IPS-20b (cell line): Measurements from ENCODE around the gene ILKAP.

Experiments
- H3K27ac ChIP-seq: one replicate; pipeline ENCODE4 v1.5.1; 2013; ENCODE audit warnings: low read length
- H3K27me3 ChIP-seq: 2 replicates; pipeline ENCODE4 v1.6.1; 2013; ENCODE audit warnings: mild to moderate bottlenecking, low read length, inconsistent platforms; ENCODE audit not compliant: insufficient read depth
- H3K36me3 ChIP-seq: 2 replicates; pipeline ENCODE4 v1.6.1; 2013; ENCODE audit warnings: low read depth, mild to moderate bottlenecking, inconsistent platforms, low read length, moderate library complexity; ENCODE audit not compliant: insufficient read depth
- H3K4me1 ChIP-seq: 2 replicates; pipeline ENCODE4 v1.6.1; 2013; ENCODE audit warnings: mild to moderate bottlenecking, control low read depth, inconsistent platforms, low read length, moderate library complexity; ENCODE audit not compliant: insufficient read depth
- H3K4me3 ChIP-seq: 2 replicates; pipeline ENCODE4 v1.5.1; 2013; ENCODE audit warnings: mild to moderate bottlenecking, low read length, inconsistent platforms
- H3K9ac ChIP-seq: 2 replicates; pipeline ENCODE4 v1.6.1; 2013; ENCODE audit warnings: low read depth, mild to moderate bottlenecking, inconsistent platforms, low read length, moderate library complexity
- H3K9me3 ChIP-seq: 2 replicates; pipeline ENCODE4 v1.6.1; 2013; ENCODE audit warnings: mild to moderate bottlenecking, low read depth, low read length, inconsistent platforms; ENCODE audit not compliant: insufficient read depth

ILKAP gene

DNA sequence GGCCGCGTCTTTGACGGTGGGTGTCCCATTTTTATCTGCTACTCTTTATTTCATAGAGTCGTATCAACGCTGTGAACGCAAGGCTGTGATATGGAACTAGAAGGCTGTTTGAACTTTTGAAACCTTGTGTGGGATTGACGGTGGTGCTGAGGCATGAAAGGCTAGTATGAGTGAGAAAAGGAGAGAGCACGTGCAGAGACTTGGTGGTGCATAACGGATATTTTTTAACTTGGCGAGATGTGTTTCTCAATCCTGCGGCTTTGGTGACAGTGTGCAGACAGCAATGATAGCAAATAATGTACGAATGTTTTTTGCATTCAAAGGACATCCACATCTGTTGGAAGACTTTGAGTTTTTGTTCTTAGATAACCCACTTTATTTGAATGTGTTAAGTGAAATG is 30.1 kb upstream of the ILKAP start:
- Histone ChIP-seq H3K36me3 (no peaks in the 10 kb centered on the region), H3K27me3 (peaks cover 83% of the 10 kb centered on the region), H3K9me3 (no peaks in the 10 kb centered on the region), H3K4me1 (no peaks in the 10 kb centered on the region), H3K27ac (no peak overlapping the region), H3K4me3 (no peak overlapping the region), H3K9ac (no peak overlapping the region)

- peaks cover 70% of the 10 kb centered on the region for H3K27me3 ChIP-seq
- H3K9ac ChIP-seq, result no peak overlapping the region
- H3K9me3 ChIP-seq, result no peaks in the 10 kb centered on the region
- no peaks in the 10 kb centered on the region for H3K4me1 ChIP-seq
- H3K36me3 ChIP-seq, result no peaks in the 10 kb centered on the region
- H3K27ac ChIP-seq, result no peak overlapping the region
- H3K4me3 ChIP-seq, result peak overlapping the region; percentile 70; the same call in 1 of the 2 replicates
Measured at GRCh38 chr2:238231809-238232208, 28.3 kb upstream of the ILKAP start.

- H3K27me3 ChIP-seq, result peaks cover 65% of the 10 kb centered on the region
- H3K4me1 ChIP-seq, result no peaks in the 10 kb centered on the region
- peak overlapping the region; percentile 70 for H3K4me3 ChIP-seq
- no peak overlapping the region; the same call in 1 of the 2 replicates for H3K9ac ChIP-seq
- no peak overlapping the region for H3K27ac ChIP-seq
- H3K36me3 ChIP-seq, result no peaks in the 10 kb centered on the region
- H3K9me3 ChIP-seq, result no peaks in the 10 kb centered on the region
Measured at GRCh38 chr2:238231251-238231793, 27.8 kb upstream of the ILKAP start.

GRCh38 chr2:238230699-238231098 is 27.2 kb upstream of the ILKAP start:
- Histone ChIP-seq H3K27me3 (peaks cover 59% of the 10 kb centered on the region), H3K4me3 (peak overlapping the region; percentile 70), H3K9ac (no peak overlapping the region; the same call in 1 of the 2 replicates), H3K27ac (no peak overlapping the region), H3K4me1 (no peaks in the 10 kb centered on the region), H3K36me3 (no peaks in the 10 kb centered on the region), H3K9me3 (no peaks in the 10 kb centered on the region)

DNA sequence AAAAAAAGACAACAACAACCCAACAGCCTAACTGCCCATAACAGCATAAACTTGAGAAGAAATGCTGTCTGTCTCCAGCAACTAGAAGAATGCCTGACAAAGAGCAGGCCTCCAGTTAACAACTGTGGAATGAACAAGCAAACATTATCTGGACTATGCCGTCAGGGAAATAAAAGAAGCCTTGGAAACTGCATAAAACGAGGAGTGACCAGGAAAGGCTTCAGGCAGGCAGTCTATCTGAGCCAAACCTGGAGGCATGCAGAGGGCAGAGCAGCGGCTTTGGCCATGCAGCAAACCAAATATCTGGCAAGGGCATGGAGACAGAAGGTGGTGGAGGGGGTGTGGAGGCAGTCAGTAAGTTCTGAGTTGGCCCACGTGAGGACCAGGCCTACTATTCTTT is 25.2 kb upstream of the ILKAP start:
- H3K9me3 ChIP-seq, result no peaks in the 10 kb centered on the region
- H3K4me1 ChIP-seq, result no peaks in the 10 kb centered on the region
- H3K27ac ChIP-seq, result no peak overlapping the region
- H3K4me3 ChIP-seq, result no peak overlapping the region
- H3K36me3 ChIP-seq, result no peaks in the 10 kb centered on the region
- H3K9ac ChIP-seq, result no peak overlapping the region
- peaks cover 47% of the 10 kb centered on the region for H3K27me3 ChIP-seq

DNA sequence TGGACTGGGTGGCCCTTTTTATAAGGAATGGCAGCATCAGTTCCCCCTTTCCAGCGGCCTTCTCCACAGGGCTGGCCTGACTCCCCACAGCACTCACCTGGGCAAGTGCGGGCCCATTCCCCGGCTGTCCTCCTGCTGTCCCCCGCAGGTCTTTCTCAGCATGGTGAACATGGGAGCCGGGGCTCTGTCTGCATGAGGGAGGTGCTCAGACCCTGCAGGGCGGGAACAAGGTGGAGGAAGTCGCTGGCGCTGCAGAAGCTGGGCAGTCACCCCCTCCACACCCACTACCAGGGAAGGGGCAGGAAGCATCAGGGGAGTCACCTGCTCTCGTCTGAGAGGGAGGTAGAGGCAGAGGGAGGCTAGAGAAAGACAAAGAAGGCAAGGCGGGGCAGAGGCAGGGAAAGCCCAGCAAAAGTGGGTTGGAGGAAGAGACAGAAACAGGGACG is 24.1 kb upstream of the ILKAP start:
- Histone ChIP-seq H3K4me1 (no peaks in the 10 kb centered on the region), H3K9ac (no peak overlapping the region), H3K27ac (no peak overlapping the region), H3K9me3 (no peaks in the 10 kb centered on the region), H3K36me3 (no peaks in the 10 kb centered on the region), H3K27me3 (peaks cover 45% of the 10 kb centered on the region), H3K4me3 (no peak overlapping the region)

DNA sequence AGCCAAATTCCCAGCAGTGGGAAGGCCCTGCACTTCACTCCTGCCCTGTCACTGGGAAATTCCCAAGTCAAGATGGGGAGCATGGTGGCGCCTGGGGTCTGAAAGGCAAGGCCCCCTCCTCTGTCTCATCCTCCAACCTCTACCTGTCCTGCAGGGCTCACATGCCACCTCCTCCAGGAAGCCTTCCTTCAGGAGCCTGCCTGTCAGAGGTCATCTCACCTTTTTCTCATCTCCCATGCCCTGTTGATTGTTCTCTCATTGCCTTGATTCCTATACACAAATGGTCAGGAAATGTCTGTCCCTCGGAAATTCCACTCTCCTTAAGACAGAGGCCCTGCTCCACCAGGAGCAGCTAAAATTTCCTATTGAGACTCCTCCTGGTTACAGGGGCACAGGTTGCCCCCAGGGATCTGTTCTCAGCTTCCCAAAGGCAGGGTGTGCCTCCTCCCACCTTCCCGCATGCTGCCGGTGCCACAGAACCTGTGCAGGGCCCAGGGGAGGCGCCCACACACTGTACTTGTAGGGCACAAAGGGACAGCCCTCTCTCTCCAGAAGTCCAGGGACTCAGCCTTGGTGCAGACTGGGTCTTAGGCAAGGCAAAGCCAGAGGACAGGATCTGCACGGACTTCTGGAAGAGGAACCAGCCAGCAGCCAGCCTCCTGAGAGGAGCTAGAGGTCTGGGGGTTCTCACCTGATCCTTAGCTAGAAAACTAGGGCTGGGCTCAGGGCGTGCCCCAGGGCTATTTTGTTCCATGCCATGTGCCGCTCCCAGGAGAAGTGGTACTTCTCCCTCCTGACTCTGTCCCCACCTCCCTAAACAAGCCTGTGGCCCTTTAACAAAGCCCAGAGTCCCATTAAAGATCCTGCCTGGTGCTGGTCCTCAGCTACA is 23.4 kb upstream of the ILKAP start:
- Histone ChIP-seq H3K9me3 (no peaks in the 10 kb centered on the region), H3K36me3 (no peaks in the 10 kb centered on the region), H3K4me1 (no peaks in the 10 kb centered on the region), H3K27me3 (peaks cover 39% of the 10 kb centered on the region), H3K9ac (no peak overlapping the region), H3K4me3 (no peak overlapping the region), H3K27ac (no peak overlapping the region)

DNA sequence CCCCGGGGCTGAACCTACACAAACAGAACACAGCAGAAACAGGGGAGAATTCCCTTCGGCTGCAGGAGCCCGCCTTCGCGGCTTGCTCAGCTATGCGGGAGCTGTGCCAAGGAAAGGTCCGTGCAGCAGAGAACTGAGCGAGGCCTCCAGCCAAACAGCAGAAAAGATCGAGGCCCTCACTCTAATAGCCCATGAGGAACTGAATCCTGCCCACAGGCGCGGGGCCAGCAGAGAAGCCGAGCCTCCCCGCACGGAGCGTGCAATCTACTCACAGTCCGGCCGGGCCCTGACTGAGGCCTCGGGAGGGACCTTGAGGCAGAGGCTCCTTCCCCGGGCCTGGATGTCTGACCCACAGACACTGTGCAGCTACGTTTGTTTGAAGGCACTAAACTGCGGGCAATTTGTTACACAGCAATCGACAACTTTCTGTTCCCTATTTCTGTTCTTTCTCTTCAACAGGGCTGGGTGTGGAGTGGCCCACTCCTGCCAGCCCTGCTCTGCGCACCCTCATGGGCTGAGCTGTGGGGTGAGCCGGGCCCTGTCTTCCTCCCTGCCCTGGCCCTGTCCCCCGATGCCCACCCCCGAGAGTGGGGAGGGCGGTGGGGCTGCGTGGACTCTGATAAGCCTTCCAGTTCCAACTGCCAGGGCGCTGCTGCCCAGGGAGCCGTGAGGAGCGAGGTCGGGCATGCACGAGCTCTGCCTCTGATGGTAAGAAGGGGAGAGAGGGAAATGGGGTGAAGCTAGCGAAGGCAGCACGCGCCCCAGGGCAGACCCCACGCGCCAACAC is 22.6 kb upstream of the ILKAP start:
- Histone ChIP-seq H3K4me1 (no peaks in the 10 kb centered on the region), H3K27ac (no peak overlapping the region), H3K27me3 (peaks cover 30% of the 10 kb centered on the region), H3K9me3 (no peaks in the 10 kb centered on the region), H3K36me3 (no peaks in the 10 kb centered on the region), H3K9ac (no peak overlapping the region), H3K4me3 (no peak overlapping the region)

DNA sequence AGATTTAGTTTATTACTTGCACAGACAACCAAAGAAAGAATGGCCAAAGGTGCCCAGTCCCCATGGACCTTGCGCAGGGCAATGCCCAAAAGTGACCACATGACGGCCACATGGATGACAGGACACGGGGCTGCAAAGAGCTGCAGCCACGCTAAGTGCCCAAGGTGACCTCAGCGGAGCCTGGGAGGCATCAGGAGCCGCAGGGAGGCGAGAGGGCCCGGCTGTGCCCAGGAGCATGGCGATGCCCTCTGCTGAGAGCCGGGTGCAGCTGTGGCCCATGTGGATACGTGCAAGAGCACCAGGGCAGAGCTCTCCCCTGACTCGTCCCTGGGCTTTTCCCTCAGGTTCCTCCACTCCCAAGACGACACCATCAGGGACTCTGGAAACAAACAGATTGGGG is 21.6 kb upstream of the ILKAP start:
- Histone ChIP-seq H3K27me3 (peaks cover 21% of the 10 kb centered on the region), H3K4me1 (no peaks in the 10 kb centered on the region), H3K9ac (no peak overlapping the region), H3K9me3 (no peaks in the 10 kb centered on the region), H3K27ac (no peak overlapping the region), H3K36me3 (no peaks in the 10 kb centered on the region), H3K4me3 (no peak overlapping the region)

DNA sequence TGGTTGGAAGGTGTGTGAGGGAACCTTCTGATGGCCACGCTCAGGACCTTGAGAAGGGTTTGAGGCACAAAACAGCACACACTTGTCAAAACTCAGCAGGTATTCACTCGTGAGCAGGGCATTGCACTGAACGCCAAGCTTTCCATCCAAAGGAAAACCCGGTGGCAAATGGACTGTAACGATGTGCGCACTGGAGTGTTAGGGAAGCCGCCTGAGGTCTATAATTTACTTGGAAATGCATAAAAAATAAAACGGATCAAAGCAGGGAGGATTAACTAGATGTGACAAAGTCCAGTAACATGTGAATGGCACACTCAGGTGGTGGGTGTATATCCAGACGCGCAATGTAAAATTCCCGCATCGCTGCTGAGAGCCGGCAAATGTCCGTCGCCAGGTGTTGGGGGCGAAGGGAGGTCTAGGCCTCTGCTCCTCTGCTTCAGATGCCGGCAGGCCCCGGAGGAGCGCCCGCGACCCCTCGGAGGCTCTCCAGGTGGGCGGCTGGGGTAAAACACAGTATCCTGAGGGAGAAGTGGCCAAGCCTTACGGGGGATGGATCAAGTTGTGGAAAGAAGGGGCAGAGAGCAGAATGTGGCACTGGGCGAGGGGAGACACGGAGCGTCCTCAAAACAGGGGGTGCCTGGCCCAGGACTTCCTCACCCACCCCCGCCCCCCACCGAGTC is 21.0 kb upstream of the ILKAP start:
- peaks cover 14% of the 10 kb centered on the region for H3K27me3 ChIP-seq

GRCh38 chr2:238220892-238221521 is 17.5 kb upstream of the ILKAP start:
- H3K27ac ChIP-seq, result no peak overlapping the region
- peaks cover 3% of the 10 kb centered on the region; the same call in 1 of the 2 replicates for H3K4me1 ChIP-seq
- H3K9ac ChIP-seq, result no peak overlapping the region
- H3K27me3 ChIP-seq, result no peaks in the 10 kb centered on the region; the same call in 1 of the 2 replicates
- no peak overlapping the region for H3K4me3 ChIP-seq
- H3K9me3 ChIP-seq, result no peaks in the 10 kb centered on the region
- H3K36me3 ChIP-seq, result no peaks in the 10 kb centered on the region

More for the DNA sequence above, 21.0 kb upstream of the ILKAP start:
- Histone ChIP-seq H3K36me3 (no peaks in the 10 kb centered on the region), H3K27ac (no peak overlapping the region), H3K4me3 (no peak overlapping the region), H3K9me3 (no peaks in the 10 kb centered on the region), H3K4me1 (no peaks in the 10 kb centered on the region), H3K9ac (no peak overlapping the region)
